ENCODE measurements around the gene FUT2. TPM values are rescaled to one million over a fixed set of nuclear protein-coding genes. Genes with fewer than 3 reads are reported as not detected.

The FUT2 gene
- total and polyA plus RNA-seq, 2 of the 13 experiments (the other 11 are each of a cell fraction or from before 2014, with no cell fraction given) = 0.07 TPM; not detected in 1

DNA sequence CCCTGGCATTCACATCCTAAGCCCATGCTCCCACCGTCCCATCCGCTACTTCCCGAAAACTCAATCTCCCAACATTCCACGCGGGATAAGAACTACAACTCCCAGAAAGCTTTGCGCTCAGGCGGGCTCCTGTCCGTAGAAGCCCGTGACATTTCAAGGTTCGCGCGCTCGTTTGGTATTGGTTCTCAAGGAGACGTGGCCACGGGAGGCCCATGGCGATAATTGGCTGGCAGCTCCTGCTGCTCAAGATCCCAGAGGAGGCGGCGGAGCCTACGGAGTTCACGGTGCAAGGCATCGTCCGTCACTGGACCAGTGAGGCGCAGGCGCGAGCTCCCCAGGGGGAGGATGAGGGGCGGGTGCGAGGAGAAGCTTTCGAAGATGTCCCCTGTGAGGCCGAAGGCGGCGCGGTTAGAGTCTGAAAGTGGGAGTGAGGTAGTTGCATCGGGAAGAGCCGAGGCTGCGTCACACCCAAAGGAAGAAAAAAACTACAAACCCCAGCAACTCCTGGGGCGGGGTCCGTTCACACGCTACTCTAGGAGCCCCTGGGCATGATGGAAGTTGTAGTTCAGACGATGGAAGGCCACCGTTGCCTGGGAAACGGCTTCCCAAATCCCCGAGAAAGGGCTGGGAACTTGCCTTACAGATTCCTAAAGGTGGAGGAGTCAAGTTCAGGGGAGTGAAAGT lies 25.0 kb downstream of the FUT2 start (continued):
- TF ChIP-seq, protein P1, sequence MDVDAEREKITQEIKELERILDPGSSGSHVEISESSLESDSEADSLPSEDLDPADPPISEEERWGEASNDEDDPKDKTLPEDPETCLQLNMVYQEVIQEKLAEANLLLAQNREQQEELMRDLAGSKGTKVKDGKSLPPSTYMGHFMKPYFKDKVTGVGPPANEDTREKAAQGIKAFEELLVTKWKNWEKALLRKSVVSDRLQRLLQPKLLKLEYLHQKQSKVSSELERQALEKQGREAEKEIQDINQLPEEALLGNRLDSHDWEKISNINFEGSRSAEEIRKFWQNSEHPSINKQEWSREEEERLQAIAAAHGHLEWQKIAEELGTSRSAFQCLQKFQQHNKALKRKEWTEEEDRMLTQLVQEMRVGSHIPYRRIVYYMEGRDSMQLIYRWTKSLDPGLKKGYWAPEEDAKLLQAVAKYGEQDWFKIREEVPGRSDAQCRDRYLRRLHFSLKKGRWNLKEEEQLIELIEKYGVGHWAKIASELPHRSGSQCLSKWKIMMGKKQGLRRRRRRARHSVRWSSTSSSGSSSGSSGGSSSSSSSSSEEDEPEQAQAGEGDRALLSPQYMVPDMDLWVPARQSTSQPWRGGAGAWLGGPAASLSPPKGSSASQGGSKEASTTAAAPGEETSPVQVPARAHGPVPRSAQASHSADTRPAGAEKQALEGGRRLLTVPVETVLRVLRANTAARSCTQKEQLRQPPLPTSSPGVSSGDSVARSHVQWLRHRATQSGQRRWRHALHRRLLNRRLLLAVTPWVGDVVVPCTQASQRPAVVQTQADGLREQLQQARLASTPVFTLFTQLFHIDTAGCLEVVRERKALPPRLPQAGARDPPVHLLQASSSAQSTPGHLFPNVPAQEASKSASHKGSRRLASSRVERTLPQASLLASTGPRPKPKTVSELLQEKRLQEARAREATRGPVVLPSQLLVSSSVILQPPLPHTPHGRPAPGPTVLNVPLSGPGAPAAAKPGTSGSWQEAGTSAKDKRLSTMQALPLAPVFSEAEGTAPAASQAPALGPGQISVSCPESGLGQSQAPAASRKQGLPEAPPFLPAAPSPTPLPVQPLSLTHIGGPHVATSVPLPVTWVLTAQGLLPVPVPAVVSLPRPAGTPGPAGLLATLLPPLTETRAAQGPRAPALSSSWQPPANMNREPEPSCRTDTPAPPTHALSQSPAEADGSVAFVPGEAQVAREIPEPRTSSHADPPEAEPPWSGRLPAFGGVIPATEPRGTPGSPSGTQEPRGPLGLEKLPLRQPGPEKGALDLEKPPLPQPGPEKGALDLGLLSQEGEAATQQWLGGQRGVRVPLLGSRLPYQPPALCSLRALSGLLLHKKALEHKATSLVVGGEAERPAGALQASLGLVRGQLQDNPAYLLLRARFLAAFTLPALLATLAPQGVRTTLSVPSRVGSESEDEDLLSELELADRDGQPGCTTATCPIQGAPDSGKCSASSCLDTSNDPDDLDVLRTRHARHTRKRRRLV (CRISPR knock-in tag; IDR thresholded peaks at IDR 0.05) = 0 out of 2 replicates have a peak, but pooled peaks have one; percentile 30
- TF ChIP-seq, protein P2, sequence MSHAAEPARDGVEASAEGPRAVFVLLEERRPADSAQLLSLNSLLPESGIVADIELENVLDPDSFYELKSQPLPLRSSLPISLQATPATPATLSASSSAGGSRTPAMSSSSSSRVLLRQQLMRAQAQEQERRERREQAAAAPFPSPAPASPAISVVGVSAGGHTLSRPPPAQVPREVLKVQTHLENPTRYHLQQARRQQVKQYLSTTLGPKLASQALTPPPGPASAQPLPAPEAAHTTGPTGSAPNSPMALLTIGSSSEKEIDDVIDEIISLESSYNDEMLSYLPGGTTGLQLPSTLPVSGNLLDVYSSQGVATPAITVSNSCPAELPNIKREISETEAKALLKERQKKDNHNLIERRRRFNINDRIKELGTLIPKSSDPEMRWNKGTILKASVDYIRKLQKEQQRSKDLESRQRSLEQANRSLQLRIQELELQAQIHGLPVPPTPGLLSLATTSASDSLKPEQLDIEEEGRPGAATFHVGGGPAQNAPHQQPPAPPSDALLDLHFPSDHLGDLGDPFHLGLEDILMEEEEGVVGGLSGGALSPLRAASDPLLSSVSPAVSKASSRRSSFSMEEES (CRISPR knock-in tag; IDR thresholded peaks at IDR 0.05) = peak; percentile 64
- TF ChIP-seq, protein P3, sequence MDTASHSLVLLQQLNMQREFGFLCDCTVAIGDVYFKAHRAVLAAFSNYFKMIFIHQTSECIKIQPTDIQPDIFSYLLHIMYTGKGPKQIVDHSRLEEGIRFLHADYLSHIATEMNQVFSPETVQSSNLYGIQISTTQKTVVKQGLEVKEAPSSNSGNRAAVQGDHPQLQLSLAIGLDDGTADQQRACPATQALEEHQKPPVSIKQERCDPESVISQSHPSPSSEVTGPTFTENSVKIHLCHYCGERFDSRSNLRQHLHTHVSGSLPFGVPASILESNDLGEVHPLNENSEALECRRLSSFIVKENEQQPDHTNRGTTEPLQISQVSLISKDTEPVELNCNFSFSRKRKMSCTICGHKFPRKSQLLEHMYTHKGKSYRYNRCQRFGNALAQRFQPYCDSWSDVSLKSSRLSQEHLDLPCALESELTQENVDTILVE (CRISPR knock-in tag; IDR thresholded peaks at IDR 0.05) = peak; percentile 59; the same call in 1 of the 2 replicates
- TF ChIP-seq ERF (CRISPR knock-in tag; IDR thresholded peaks at IDR 0.05) (peak; percentile 60; the same call in 1 of the 2 replicates), PHF20 (CRISPR knock-in tag; IDR thresholded peaks at IDR 0.05) (peak; percentile 46; the same call in 1 of the 2 replicates), NCOA2 (CRISPR knock-in tag; IDR thresholded peaks at IDR 0.05) (0 out of 2 replicates have a peak, but pooled peaks have one; percentile 9), NCOA1 (CRISPR knock-in tag; IDR thresholded peaks at IDR 0.05) (peak; percentile 61; the same call in 1 of the 2 replicates), ZBTB7B (CRISPR knock-in tag; IDR thresholded peaks at IDR 0.05) (peak; percentile 38; the same call in 1 of the 2 replicates), ZNF761 (CRISPR knock-in tag; conservative IDR thresholded peaks at IDR 0.05) (0 out of 2 replicates have a peak, but pooled peaks have one; percentile 17), DR1 (CRISPR knock-in tag; IDR thresholded peaks at IDR 0.05) (0 out of 2 replicates have a peak, but pooled peaks have one; percentile 17), ZNF136 (CRISPR knock-in tag; IDR thresholded peaks at IDR 0.05; ENCODE audit: low read depth) (0 out of 2 replicates have a peak, but pooled peaks have one; percentile 59), ZIK1 (CRISPR knock-in tag; IDR thresholded peaks at IDR 0.05; ENCODE audit: borderline replicate concordance, low read depth) (0 out of 2 replicates have a peak, but pooled peaks have one; percentile 41)
- TF ChIP-seq, protein P4, sequence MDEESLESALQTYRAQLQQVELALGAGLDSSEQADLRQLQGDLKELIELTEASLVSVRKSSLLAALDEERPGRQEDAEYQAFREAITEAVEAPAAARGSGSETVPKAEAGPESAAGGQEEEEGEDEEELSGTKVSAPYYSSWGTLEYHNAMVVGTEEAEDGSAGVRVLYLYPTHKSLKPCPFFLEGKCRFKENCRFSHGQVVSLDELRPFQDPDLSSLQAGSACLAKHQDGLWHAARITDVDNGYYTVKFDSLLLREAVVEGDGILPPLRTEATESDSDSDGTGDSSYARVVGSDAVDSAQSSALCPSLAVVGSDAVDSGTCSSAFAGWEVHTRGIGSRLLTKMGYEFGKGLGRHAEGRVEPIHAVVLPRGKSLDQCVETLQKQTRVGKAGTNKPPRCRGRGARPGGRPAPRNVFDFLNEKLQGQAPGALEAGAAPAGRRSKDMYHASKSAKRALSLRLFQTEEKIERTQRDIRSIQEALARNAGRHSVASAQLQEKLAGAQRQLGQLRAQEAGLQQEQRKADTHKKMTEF (CRISPR knock-in tag; IDR thresholded peaks at IDR 0.05) = peak; percentile 83
- TF ChIP-seq, protein P5, sequence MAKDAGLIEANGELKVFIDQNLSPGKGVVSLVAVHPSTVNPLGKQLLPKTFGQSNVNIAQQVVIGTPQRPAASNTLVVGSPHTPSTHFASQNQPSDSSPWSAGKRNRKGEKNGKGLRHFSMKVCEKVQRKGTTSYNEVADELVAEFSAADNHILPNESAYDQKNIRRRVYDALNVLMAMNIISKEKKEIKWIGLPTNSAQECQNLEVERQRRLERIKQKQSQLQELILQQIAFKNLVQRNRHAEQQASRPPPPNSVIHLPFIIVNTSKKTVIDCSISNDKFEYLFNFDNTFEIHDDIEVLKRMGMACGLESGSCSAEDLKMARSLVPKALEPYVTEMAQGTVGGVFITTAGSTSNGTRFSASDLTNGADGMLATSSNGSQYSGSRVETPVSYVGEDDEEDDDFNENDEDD (CRISPR knock-in tag; IDR thresholded peaks at IDR 0.05; ENCODE audit: borderline replicate concordance) = peak; percentile 100
- TF ChIP-seq, protein P6, sequence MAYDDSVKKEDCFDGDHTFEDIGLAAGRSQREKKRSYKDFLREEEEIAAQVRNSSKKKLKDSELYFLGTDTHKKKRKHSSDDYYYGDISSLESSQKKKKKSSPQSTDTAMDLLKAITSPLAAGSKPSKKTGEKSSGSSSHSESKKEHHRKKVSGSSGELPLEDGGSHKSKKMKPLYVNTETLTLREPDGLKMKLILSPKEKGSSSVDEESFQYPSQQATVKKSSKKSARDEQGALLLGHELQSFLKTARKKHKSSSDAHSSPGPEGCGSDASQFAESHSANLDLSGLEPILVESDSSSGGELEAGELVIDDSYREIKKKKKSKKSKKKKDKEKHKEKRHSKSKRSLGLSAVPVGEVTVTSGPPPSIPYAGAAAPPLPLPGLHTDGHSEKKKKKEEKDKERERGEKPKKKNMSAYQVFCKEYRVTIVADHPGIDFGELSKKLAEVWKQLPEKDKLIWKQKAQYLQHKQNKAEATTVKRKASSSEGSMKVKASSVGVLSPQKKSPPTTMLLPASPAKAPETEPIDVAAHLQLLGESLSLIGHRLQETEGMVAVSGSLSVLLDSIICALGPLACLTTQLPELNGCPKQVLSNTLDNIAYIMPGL (CRISPR knock-in tag; IDR thresholded peaks at IDR 0.05; ENCODE audit: borderline replicate concordance in 1 of 2, low read depth in 1 of 2) = 0 out of 4 replicates have a peak, but pooled peaks of 1 of the 2 experiments have one; percentile 13
